H1 (cell line): ENCODE measurements around the gene KLHL26. TPM values are rescaled to one million over a fixed set of nuclear protein-coding genes. Genes with fewer than 3 reads are reported as not detected.

ENCODE experiments used
- ATF3 ChIP-seq: IDR thresholded peaks from 2 replicates; pipeline ENCODE4 v1.6.1; 2011; ENCODE audit warnings: low read depth, mild to moderate bottlenecking, low read length; ENCODE audit not compliant: insufficient read depth
- CHD1 ChIP-seq: IDR thresholded peaks from 2 replicates; pipeline ENCODE4 v1.6.1; 2012; ENCODE audit warnings: low read depth, low read length, improper control_type of control experiment
- JUN ChIP-seq: IDR thresholded peaks from 2 replicates; pipeline ENCODE4 v1.6.1; 2011; ENCODE audit warnings: low read depth, mild to moderate bottlenecking, improper control_type of control experiment, low read length
- KDM4A ChIP-seq: IDR thresholded peaks from one replicate; pipeline ENCODE4 v1.7.1; 2012; ENCODE audit warnings: low read depth, mild to moderate bottlenecking, moderate library complexity, low read length, inconsistent platforms; ENCODE audit not compliant: severe bottlenecking
- NRF1 ChIP-seq: IDR thresholded peaks from 2 replicates; pipeline ENCODE4 v1.6.1; 2011; ENCODE audit warnings: mild to moderate bottlenecking, low read depth, low read length, improper control_type of control experiment
- SRF ChIP-seq: IDR thresholded peaks from 2 replicates; pipeline ENCODE4 v1.6.1; 2011; ENCODE audit warnings: mild to moderate bottlenecking, low read depth, low read length, moderate library complexity
- polyA plus RNA-seq, 7 experiments: library from polyadenylated mRNA; depleted of rRNA in 3 of 7; stranded (reverse) in 5 of 7; unstranded in 2 of 7; fragments of >200 nt in 5 of 7; fragments of 200-250 nt in 2 of 7; gene quantifications; 1 replicate in 5 of 7; 2 replicates in 1 of 7; 4 replicates in 1 of 7; pipeline versions ENCODE4 v1.2.1 to v1.2.3, GENCODE V29; 2011 to 2013; ENCODE audit warnings: missing spikeins in 2 of 7, mixed read lengths in 2 of 7
- total RNA-seq: library from RNA; stranded (reverse); fragmentation: NEBNext Ultra II Directional; extraction: Animal tissue kit (Norgen Biotek cat#: 25700); gene quantifications from 2 replicates; pipeline ENCODE4 v1.2.1, GENCODE V29; 2021

The KLHL26 gene
- total and polyA plus RNA-seq, 2 of the 8 experiments (the other 6 are each of a cell fraction or from before 2014, with no cell fraction given): 2.2 to 8.8 TPM

GRCh38 chr19:18647807-18648206 is 11.0 kb downstream of the KLHL26 start (continued):
- TF ChIP-seq JUN (no peak), ATF3 (no peak), SRF (no peak), KDM4A (no peak), NRF1 (no peak), CHD1 (no peak)
